ENCODE measurements around the gene BCAS1.

The BCAS1 gene

DNA sequence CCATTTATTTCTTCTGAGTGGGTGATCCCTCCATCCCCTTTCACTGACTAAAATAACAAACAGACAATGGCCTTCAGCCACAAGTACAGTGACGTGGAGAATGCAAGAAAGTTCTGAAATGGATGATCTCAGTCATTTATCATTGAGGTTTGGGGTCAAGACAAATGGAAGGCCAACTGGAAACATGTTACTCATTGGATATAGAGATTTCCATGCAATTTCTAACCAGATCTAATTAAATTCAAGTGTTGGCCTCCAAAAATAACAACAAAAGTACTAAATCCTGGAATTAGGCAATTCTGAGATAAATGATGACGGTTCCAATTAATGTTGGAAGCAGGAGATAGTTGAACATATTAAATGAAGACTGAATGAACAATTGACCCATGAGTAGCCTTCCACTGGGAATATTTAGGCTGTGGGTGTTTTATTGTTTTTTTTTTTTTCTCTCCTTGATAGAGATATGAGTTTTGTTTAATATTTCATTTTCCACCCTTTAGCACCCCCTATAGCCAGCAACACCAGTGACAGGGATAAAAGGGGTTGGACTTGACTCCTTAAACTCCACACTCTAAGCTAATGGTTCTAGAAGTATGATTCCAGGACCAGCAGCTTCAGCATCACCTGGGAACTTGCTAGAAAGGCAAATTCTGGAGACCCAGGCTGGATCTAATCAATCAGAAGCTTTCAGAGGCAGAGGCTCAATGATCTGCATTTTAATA, 112.8 kb downstream of the BCAS1 start:
- no peak for DNase-seq

DNA sequence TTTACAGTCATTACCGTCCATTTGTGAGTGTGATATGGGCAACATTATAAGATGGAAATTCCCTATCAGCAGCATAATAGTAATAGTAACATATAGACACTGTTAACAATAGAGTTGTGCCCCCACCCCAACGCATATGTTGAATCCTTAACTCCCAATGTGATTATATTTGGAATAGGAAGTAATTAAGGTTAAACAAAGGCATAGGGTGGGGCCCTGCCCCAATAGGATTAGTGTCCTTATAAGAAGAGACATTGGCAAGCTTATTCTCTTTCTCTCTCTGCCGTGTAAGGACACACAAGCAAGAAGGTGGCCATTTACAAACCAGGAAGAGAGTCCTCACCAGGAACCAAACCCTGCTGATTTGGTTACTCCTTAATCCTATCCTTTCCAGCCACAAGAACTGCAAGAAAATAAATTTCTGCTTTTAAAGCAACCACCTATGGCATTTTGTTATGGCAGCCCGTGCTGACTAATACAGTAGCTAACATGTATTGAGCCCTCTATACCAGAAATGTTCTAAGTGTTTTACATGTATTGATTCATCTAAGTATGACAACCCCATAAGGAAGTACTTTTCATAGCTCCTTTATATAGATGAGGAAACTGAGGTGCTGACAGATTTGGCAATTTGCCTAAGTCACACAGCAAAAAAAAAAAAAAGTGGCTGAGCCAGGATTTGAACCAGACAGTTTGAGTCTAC, 114.2 kb downstream of the BCAS1 start:
- no peak for DNase-seq

DNA sequence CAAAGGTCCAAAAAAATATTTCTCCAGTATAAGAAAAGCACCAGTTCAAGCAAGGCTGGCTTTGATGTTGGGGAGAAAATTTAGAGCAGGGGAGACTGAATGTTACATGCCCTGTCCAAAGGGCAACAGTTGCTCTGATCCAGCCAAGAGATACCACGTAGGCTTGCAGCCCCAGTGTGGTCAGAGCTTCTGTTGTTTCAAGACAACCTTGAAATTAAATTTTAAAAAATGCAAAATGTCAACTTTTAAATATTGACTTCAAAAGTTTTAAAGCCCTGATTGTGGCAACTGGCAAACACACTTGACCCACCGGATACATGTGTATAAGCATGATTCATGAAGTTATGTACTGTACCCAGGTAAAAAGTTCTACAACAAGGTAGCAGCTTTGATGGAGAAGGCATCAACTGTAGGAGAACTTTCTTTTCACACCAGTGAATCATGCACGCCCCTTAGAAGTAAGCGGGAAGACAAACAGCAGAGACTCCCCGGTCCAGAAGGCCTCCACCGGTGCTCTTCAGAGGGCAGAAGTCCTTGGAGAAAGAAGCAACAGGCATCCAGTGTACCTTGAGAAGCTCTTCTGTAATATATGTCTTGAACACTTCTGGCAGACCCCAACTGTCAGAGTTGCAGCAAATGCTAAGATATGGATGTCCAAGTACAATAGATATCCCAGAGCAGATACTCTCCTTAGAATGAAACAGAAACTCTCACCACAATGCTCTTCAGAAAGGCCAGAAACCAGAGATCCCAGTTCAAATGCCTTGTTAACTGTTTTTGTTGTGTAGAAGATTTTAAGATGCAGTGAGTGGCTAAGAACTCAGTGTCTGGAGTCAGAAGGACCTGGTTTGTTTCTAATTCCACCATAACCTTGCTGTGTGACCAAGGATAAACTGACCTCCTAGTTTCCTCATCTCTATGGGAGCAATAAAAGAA, 115.4 kb downstream of the BCAS1 start:
- DNase-seq = no peak

DNA sequence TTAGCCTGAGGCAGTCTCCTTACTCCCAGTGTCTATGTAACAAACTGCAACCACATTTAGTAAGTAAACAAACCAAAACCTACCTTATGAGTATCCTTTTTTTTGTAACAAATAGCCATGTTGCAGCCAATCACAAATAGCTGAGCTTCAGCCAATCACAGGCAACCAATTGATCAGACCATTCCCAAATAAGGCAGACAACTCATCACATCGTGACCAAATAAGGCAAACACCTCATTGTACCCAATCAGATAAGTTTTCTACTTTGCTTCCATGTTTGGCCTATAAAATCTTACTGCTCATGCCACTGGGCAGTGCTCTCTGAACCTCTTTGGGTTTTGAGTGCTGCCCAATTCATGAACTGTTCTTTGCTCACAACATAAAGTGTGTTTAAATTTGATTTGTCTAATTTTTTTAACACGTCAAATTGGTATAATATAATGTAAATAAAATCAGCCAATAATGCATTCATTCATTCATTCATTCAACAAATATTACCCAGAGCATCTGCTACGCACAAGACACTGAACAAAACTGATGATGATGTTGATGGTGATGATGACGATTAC, 117.8 kb downstream of the BCAS1 start:
- no peak for DNase-seq

DNA sequence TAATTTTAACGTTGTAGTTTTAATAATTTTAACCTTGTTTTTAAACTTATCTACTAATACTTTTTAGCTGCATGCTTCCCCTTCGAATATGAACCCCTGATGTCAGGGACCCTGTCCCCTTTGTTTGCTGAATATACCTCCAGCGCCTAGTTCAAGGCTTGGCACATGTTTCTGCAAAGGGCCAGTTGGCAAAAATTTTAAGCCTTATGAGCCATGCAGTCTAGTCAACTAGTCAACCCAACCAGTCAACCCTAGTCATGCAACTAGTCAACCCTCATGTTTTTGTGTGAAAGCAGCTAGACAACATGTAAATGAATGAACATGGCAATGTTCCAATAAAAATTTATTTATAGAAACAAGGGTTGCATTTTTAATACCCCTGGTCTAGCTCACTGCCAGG, 119.8 kb downstream of the BCAS1 start:
- no peak for DNase-seq

DNA sequence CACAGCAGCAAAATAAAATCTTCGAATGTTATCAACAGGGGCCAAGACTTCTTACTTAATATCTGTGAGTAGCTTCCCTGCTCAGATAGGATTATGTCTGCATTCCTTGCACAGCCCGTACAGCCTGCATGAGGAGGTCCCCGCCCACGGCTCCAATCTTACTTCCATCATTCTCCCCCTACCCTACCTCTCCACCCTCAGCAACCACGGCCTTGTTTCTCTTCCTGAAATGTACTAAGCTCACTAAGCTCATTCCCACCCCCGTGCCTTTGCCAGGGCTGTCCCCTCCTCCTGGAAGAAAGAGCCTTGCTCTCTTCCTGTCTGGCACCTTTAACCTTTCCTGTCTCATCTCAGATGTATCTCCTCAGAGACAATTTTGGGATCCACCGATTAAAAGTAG, 120.4 kb downstream of the BCAS1 start:
- DNase-seq = no peak

DNA sequence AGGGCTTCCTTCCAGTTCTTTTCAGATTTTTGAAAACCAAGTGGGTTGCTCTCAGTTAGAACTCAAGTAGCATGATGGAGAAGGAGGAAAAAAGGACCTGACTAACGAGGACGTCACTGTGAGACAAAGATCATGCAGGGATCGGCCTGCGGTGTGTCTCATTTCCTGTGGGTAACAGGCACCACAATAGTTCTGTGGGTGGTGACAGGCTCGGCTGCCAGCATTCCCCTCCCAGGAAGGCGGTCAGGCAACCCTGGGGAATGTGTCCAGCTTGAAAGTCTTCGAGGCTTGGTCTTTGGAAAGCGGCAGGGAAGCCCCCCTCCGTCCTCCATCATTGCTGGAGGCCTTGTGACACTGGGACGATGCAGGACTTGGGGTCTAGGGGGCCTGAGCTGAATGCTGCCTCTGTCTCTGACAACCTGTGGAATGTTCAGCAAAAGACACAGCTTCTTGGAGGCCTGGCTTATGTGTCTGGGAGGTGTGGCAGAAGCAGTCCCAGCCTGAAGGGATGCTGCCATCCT, 121.0 kb downstream of the BCAS1 start:
- DNase-seq = peak; percentile 84

DNA sequence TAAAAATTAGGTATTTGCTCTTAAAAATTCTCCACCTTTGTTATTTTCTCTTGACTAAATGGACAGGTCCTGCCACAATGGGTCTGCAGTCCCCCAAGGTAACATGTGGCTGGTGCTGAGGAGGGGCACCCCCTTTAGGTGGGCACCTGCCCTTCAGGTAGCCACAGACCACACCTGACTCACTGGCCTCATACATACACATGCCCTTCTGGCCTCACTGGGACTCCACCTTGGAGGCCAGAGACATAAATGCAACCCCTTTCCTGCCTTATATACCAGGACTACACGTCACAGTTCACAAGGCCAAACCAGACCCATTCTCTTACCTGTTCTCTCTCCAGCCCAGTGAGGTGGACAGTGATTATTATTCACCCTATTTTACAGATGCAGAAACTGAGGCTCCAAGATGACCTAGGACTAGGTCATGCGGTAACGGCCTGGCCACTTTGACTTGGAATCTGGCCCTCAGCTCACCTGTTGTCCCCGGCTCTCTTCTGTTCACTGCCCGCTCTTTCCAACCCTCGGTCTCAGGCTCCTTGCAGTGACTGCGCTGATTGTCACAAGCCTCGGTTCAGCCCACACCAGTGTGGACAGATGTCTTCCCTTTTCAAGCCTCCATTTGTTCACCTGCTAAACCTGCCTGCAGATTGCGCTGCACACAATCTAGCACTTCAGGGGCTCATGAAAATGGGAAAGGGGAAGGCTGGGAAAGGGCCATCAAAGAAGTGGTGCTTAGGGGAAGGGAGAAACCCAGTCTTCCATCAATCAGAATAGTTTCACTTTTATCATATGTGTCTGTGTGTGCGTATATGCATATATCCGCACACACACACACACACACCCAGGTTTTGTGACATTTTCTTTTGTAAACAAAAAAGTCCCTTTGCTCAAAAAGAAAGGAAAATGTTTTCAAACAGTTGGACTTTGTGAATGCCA, 121.7 kb downstream of the BCAS1 start:
- no peak for DNase-seq

DNA sequence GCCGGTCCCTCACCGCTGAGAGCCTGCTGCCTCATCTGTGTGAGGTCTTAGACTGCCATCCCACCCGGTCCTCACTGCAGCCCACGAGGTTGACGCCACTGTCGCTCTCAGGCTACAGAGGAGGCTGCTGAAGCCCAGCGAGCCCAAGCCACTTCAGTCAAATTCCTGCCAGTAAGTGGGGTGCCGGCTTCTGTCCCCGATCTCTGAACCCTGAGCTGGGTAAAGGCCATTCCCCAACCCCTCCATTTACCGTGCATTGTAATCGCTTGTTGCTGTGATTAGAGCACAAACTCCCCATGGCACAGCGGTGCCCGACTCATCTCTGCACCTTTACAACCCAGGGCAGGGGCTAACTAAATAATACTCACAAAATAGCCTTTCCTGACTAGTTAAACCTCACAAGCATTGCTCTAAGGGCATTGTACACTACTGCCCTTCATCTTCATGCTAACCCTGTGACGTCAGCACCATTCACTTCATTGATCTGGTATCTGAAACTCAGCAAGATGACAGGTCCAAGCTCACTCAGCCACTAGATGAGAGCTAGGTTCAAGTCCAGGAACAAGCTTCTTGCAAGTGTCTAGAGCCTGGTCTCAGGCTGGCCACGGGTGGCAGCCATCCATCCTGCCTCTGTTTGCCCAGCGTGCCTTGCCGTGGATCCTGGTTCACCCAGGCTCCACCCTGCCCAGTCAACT, 122.7 kb downstream of the BCAS1 start:
- no peak for DNase-seq

DNA sequence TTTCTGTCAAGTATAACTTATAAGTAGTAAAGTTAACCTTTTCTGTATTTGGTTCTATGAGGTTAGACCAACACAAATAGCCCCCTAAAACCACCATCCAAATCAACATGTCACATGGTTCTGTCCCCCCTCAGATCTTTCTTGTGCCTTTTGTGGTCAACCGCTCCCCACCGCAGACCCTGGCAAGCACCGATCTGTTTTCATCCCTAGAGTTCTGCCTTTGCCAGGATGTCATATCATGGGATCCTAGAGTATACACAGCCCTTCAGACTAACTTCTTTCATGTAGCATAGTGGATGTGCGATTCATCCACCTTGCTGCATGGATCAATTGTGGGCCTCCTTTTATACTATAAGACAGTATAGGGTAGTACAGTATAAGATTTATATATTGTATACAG, 124.3 kb downstream of the BCAS1 start:
- DNase-seq = no peak

DNA sequence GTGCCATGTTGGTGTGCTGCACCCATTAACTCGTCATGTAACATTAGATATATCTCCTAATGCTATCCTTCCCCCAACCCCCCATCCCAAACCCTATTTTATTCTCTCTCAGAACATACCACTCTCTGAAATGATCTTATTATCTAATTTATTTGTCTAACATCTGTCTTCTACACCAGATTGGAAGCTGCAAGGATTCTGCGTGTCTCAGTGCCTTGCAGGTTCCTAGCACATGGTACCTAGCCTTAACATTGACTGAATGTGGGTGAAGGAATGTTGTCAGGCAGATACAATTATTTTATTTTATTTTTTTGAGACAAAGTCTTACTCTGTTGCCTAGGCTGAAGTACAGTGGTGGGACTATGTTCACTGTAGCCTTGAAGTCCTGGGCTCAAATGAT, 124.9 kb downstream of the BCAS1 start:
- DNase-seq = no peak

DNA sequence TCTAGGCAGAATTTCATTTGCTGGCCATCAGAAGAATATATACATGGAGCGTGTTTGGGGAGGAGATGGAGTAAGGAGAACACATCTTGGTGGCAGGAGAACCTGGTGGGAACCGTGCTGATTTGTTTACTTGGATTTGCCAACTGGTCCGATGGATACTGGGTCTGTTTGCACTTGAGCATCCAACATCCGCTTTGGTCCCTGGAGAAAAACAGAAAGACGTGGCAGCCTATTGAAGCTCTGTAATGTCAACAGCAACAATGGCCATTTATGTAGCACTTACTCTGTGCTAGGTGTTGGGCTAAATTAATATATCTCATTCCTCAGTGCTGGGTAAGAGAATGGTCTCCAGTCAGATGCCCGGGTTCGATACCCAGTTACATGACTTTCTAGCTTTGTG, 125.6 kb downstream of the BCAS1 start:
- DNase-seq = no peak

DNA sequence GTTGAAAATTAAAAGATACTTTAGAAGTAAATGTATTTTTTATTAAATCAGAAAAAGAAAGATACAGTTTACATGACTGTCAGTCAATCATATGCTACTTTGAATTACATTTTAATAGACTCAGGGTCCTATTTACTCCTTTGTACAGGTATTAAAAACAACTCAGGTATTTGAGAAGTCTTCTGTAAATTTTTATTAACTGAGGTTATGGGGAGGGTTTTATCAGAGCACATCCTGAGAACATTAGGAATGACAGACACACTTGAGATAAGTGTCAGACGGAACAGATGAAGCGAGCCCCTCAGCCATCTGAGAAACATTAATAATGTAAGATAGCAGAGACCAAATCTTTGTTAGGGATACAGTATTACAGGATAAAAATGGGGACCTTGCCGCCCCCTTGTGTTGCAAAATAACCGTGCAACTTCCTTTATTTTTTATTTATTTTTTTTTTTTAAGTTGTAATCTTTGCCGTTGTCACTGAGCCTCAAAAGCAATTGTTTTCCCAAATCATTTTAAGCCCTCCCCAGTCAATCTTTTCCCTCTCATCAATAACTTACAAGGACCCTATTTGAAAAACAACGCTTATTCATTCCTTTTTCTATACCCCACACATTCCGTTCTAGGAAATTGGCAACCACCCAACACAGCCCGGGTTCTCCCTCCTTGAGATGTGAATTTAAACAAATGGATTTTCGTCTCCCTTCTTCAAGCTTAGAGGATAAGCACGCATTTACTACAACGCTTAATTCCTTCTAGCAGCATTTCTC, 126.7 kb downstream of the BCAS1 start:
- DNase-seq = peak; percentile 56

DNA sequence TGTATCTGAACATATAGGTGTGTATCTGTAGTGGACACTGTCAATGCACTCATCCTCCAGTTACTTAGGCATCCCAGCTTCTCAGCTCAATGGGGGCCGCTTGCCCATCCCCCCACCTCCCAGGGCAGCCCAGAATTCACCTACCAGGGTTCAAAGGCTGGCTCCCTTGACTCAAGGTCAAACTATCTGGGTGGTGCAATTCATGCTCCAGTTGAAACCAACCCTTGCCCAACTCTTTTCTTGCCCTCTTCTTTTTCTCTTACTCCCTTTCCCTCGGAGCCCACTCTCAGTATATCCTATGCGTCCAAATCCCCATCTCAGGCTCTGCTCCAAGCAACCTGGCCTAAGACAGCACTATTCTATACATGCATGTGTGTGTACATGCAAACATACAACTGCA, 127.4 kb downstream of the BCAS1 start:
- no peak for DNase-seq

DNA sequence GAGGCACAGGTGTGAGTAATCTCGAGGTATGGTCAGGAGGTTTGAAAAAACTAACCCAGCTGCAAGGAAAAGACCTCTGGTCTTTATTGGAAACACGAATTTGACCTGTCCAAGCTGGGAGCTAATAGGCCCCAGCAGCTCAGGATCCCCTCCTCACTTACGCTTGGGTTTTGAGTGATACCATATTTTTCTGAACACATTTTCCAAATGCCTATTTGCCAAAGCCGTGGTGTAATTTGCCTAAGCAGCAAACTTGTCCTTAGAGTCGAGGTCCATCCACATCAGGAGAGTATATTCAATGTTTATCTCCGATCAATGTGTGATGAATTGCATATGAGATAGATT, 128.0 kb downstream of the BCAS1 start:
- DNase-seq = no peak

DNA sequence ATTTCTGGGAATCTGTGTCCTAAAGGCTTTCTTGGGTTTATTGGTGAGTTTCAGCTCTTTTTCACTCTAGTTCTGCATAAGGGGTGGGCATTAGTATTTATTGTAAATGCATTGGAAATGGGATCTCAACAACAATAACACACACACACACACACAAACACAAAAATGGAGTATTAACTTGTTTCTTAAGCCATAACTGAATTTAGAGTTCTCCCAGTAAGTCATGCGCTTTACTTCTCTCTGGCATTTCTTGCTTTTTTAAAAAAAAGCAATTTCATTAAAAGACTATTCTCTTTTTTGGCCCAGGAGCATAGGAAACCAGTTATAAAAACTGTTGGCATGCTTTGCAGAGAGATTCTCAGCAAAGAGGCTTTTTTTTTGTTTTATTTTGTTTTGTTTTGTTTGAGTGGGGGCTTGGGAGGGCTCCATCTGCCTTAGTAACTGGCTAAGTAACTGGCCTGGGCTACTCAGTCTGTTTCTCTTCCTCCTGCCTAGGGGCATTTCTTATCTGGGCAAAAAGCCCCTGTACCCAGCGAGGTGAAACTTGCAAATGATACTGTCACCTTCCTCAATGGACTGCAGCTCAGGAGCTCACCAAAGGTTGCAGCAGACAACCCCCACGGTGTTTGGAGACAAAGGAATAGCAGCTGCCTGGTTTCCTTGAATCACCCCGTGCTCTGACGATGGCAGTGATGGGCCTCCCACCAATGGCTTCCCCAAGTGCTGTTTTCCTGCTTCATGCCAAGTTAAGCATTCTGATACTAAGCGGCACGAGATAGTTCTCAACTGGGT, 128.5 kb downstream of the BCAS1 start:
- DNase-seq = no peak

DNA sequence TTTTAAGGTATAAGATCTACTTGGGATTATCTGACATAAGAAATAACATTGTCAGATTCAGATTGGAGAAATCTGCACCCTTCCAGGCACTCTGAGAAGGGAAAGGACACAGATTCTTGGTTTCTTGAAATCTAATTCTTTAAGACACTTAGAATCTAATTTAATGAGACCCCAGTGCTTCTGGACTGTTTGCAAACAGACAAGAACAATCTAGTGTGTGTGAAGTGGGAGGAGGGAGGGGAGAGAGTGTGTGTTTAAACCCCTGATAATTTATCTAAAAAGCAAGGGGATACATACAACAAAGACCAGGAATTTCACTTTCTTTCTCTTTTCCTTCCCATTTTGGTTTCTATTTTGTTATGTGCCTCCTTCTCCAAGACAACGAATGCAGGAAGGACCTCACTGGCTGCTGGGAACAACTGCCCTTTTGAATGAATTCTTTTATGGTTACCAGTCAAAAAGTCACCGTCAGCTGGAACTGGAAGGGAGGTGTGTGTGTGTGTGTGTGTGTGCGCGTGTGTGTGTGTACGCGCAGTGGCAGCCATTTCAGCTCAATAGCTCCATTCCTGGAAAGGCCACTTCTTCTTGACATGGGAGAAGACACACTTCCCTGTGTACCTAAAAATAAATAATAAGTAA, 129.4 kb downstream of the BCAS1 start:
- DNase-seq = no peak

DNA sequence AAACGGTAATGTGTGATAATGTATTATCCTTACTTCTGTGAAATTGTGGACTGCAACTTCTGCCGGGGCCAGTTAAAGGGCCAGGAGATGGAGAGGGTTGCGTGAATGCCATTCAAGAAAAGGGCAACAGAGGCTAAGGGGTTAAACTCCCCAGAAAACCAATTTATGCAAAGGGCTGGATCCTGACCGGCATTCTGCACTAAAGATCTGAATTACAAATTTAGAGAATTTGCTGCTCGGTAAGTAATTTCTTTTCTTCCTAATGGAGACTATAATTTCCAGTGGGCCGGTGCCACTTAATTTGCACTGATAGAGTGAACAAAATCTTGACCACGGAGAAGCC, 130.1 kb downstream of the BCAS1 start:
- no peak for DNase-seq
